Measurements from ENCODE around the gene TRIM56. TPM values are rescaled to one million over a fixed set of nuclear protein-coding genes. Genes with fewer than 3 reads are reported as not detected.

The TRIM56 gene
- total RNA-seq, 1 experiment from 2014 or later, result 23.1 TPM

DNA sequence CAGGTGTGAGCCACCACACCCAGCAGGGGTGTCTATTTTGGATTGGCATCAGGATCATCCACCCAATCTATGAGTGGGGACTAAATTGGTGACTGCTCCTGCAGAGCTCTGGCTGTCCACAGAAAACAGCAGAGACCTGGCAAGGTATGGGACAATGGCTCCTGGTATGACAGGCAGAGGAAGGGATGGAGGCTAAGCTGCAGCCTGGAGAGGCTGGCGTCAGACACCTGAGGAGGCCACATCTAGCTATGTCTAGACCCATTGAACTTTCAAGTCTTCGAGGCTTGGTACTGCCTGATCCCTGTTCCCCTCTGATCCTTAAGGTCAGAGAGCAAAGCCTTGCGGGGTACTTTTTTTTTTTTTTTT lies 38.4 kb downstream of the TRIM56 start:
- H3K4me1 Mint-ChIP-seq, result peaks cover 51% of the 10 kb centered on the region
- ChIA-PET POLR2A (no interaction called here), CTCF (interaction anchor here (0.5 to 2.4 kb wide), 6 partner anchors 13 to 399 kb away, joined by 3 to 12 read pairs (median 4); no protein-coding TSS in a partner anchor)
- peaks cover 7% of the 10 kb centered on the region for H3K9me3 Mint-ChIP-seq
- no peak for ATAC-seq
- H3K36me3 Mint-ChIP-seq, result peaks cover 5% of the 10 kb centered on the region
- no peak overlapping the region for H3K27ac Mint-ChIP-seq
- TF ChIP-seq ZNF416 (CRISPR knock-in tag; IDR thresholded peaks at IDR 0.05), result no peak
- TF ChIP-seq ESRRA (CRISPR knock-in tag; IDR thresholded peaks at IDR 0.05; ENCODE audit: borderline replicate concordance), result no peak
- TF ChIP-seq ETV6 (CRISPR knock-in tag; IDR thresholded peaks at IDR 0.05), result no peak
- no peak for TF ChIP-seq RELA (CRISPR knock-in tag; IDR thresholded peaks at IDR 0.05; ENCODE audit: borderline replicate concordance)
- TF ChIP-seq, protein P1, sequence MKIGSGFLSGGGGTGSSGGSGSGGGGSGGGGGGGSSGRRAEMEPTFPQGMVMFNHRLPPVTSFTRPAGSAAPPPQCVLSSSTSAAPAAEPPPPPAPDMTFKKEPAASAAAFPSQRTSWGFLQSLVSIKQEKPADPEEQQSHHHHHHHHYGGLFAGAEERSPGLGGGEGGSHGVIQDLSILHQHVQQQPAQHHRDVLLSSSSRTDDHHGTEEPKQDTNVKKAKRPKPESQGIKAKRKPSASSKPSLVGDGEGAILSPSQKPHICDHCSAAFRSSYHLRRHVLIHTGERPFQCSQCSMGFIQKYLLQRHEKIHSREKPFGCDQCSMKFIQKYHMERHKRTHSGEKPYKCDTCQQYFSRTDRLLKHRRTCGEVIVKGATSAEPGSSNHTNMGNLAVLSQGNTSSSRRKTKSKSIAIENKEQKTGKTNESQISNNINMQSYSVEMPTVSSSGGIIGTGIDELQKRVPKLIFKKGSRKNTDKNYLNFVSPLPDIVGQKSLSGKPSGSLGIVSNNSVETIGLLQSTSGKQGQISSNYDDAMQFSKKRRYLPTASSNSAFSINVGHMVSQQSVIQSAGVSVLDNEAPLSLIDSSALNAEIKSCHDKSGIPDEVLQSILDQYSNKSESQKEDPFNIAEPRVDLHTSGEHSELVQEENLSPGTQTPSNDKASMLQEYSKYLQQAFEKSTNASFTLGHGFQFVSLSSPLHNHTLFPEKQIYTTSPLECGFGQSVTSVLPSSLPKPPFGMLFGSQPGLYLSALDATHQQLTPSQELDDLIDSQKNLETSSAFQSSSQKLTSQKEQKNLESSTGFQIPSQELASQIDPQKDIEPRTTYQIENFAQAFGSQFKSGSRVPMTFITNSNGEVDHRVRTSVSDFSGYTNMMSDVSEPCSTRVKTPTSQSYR (CRISPR knock-in tag; IDR thresholded peaks at IDR 0.05), result no peak
- TF ChIP-seq MLX (CRISPR knock-in tag; IDR thresholded peaks at IDR 0.05), result no peak
- no peak for TF ChIP-seq SMAD3 (CRISPR knock-in tag; IDR thresholded peaks at IDR 0.05; ENCODE audit: borderline replicate concordance)
- TF ChIP-seq, protein P2, sequence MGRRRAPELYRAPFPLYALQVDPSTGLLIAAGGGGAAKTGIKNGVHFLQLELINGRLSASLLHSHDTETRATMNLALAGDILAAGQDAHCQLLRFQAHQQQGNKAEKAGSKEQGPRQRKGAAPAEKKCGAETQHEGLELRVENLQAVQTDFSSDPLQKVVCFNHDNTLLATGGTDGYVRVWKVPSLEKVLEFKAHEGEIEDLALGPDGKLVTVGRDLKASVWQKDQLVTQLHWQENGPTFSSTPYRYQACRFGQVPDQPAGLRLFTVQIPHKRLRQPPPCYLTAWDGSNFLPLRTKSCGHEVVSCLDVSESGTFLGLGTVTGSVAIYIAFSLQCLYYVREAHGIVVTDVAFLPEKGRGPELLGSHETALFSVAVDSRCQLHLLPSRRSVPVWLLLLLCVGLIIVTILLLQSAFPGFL (CRISPR knock-in tag; IDR thresholded peaks at IDR 0.05; ENCODE audit: borderline replicate concordance), result no peak
- TF ChIP-seq CREB1 (CRISPR knock-in tag; IDR thresholded peaks at IDR 0.05), result no peak
- no peak for DNase-seq (ENCODE audit: low spot score)
- no peak overlapping the region for H3K4me3 Mint-ChIP-seq
- peaks cover 17% of the 10 kb centered on the region for H3K27me3 Mint-ChIP-seq (ENCODE audit: low read depth)

- Mint-ChIP-seq H3K36me3 (peaks cover 5% of the 10 kb centered on the region), H3K27ac (peak overlapping the region; percentile 78), H3K9me3 (peaks cover 7% of the 10 kb centered on the region), H3K4me1 (peaks cover 51% of the 10 kb centered on the region), H3K27me3 (ENCODE audit: low read depth) (peaks cover 17% of the 10 kb centered on the region), H3K4me3 (no peak overlapping the region)
- POLR2A ChIA-PET, result interaction anchor here (0.6 to 0.7 kb wide), 2 partner anchors 109 to 272 kb away, joined by 3 read pairs; partner anchors contain the start of gene SLC12A9
- ATAC-seq (no peak), DNase-seq (ENCODE audit: low spot score) (no peak)
- no peak for TF ChIP-seq ZBTB21 (CRISPR knock-in tag; IDR thresholded peaks at IDR 0.05; ENCODE audit: borderline replicate concordance)
- no peak for TF ChIP-seq JUN (CRISPR knock-in tag; IDR thresholded peaks at IDR 0.05)
- no peak for TF ChIP-seq FOXK1 (CRISPR knock-in tag; IDR thresholded peaks at IDR 0.05)
- TF ChIP-seq ATF1 (CRISPR knock-in tag; IDR thresholded peaks at IDR 0.05), result no peak
- no peak for TF ChIP-seq ERG (CRISPR knock-in tag; IDR thresholded peaks at IDR 0.05)
- TF ChIP-seq, protein P3, sequence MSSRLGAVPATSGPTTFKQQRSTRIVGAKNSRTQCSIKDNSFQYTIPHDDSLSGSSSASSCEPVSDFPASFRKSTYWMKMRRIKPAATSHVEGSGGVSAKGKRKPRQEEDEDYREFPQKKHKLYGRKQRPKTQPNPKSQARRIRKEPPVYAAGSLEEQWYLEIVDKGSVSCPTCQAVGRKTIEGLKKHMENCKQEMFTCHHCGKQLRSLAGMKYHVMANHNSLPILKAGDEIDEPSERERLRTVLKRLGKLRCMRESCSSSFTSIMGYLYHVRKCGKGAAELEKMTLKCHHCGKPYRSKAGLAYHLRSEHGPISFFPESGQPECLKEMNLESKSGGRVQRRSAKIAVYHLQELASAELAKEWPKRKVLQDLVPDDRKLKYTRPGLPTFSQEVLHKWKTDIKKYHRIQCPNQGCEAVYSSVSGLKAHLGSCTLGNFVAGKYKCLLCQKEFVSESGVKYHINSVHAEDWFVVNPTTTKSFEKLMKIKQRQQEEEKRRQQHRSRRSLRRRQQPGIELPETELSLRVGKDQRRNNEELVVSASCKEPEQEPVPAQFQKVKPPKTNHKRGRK (CRISPR knock-in tag; IDR thresholded peaks at IDR 0.05; ENCODE audit: borderline replicate concordance), result no peak
- no peak for TF ChIP-seq TCF7 (CRISPR knock-in tag; IDR thresholded peaks at IDR 0.05; ENCODE audit: low read depth)
- TF ChIP-seq, protein P4, sequence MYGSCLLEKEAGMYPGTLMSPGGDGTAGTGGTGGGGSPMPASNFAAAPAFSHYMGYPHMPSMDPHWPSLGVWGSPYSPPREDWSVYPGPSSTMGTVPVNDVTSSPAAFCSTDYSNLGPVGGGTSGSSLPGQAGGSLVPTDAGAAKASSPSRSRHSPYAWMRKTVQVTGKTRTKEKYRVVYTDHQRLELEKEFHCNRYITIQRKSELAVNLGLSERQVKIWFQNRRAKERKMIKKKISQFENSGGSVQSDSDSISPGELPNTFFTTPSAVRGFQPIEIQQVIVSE (CRISPR knock-in tag; IDR thresholded peaks at IDR 0.05; ENCODE audit: borderline replicate concordance), result no peak
- no peak for TF ChIP-seq TP53 (CRISPR knock-in tag; IDR thresholded peaks at IDR 0.05)
- no peak for TF ChIP-seq ZNF317 (CRISPR knock-in tag; IDR thresholded peaks at IDR 0.05; ENCODE audit: borderline replicate concordance, low read depth)
- TF ChIP-seq MLX (CRISPR knock-in tag; IDR thresholded peaks at IDR 0.05), result no peak
- TF ChIP-seq, protein P1 (CRISPR knock-in tag; IDR thresholded peaks at IDR 0.05), result no peak
- CTCF ChIA-PET, result interaction anchor here (0.9 to 4.9 kb wide), 5 partner anchors 12 to 158 kb away, joined by 3 to 42 read pairs (median 6); no protein-coding TSS in a partner anchor
These were observed 39.2 kb downstream of the TRIM56 start for GRCh38 chr7:101124376-101125056.
